HEK293 (cell line): Measurements from ENCODE around the gene ZNF783.
"Not testable (repeated sequence)": the region's sequence is repeated elsewhere in the genome, so short reads cannot be mapped to it uniquely, and the experiment has no call there.

Experiments used
- CTCF ChIA-PET: fragments of 350-600 bp; formaldehyde crosslinking; extraction: SDS; loops from one replicate; lab custom pipeline; 2021; ENCODE audit warnings: antibody characterized with exemption; lab: Yijun Ruan, JAX
- POLR2A ChIA-PET: fragments of 300-600 bp; formaldehyde crosslinking; extraction: SDS; loops from one replicate; lab custom pipeline; 2020; ENCODE audit warnings: antibody characterized with exemption, inconsistent platforms; lab: Yijun Ruan, JAX
- H3K27ac ChIP-seq: fragments of 200-500 bp; sonication (Bioruptor generic); 2 replicates; pipeline ENCODE4 v1.5.1; 2014; ENCODE audit warnings: low read depth, low read length, control low read depth, inconsistent platforms; ENCODE audit errors: extremely low read depth
- H3K36me3 ChIP-seq, 2 experiments: fragments of 200-500 bp in 1 of 2; sonication (Bioruptor generic) in 1 of 2; 1 replicate in 1 of 2; 2 replicates in 1 of 2; pipeline ENCODE4 v1.5.1; 2014 to 2017; ENCODE audit warnings: inconsistent platforms in 2 of 2, low read length in 2 of 2; ENCODE audit not compliant: control insufficient read depth in 2 of 2, insufficient read depth in 1 of 2
- H3K4me1 ChIP-seq: fragments of 200-500 bp; sonication (Bioruptor generic); 2 replicates; pipeline ENCODE4 v1.5.1; 2014; ENCODE audit warnings: mild to moderate bottlenecking, low read length, inconsistent platforms; ENCODE audit not compliant: control insufficient read depth, insufficient read depth
- H3K4me3 ChIP-seq: 2 replicates; pipeline ENCODE4 v1.5.1; 2011; ENCODE audit warnings: low read depth, mild to moderate bottlenecking, control low read depth, low read length, moderate library complexity
- H3K9me3 ChIP-seq: fragments of 200-500 bp; sonication (Bioruptor generic); 2 replicates; pipeline ENCODE4 v1.5.1; 2014; ENCODE audit warnings: low read depth, low read length, inconsistent platforms; ENCODE audit not compliant: control insufficient read depth, insufficient read depth
- BCL11B ChIP-seq: fragments of 450-650 bp; formaldehyde crosslinking; IDR thresholded peaks from 2 replicates; pipeline ENCODE4 v1.5.1; 2016; ENCODE audit warnings: low read depth, missing biosample characterization, missing genetic modification characterization
- FEZF1 ChIP-seq: fragments of 450-650 bp; formaldehyde crosslinking; IDR thresholded peaks from 2 replicates; pipeline ENCODE4 v1.5.1; 2016; ENCODE audit warnings: missing biosample characterization, missing genetic modification characterization
- GLI4 ChIP-seq: fragments of 450-650 bp; formaldehyde crosslinking; IDR thresholded peaks from 2 replicates; pipeline ENCODE4 v1.5.1; 2016; ENCODE audit warnings: missing biosample characterization, missing genetic modification characterization
- GLIS2 ChIP-seq: fragments of 450-650 bp; formaldehyde crosslinking; IDR thresholded peaks from 2 replicates; pipeline ENCODE4 v1.5.1; 2016; ENCODE audit warnings: missing biosample characterization, missing genetic modification characterization
- HOXD13 ChIP-seq: sonication (generic); formaldehyde crosslinking; IDR thresholded peaks from 2 replicates; pipeline ENCODE4 v1.8.0; 2022; ENCODE audit warnings: missing genetic modification reagents, borderline replicate concordance
- MZF1 ChIP-seq: fragments of 450-650 bp; formaldehyde crosslinking; IDR thresholded peaks from 2 replicates; pipeline ENCODE4 v1.5.1; 2017; ENCODE audit warnings: missing biosample characterization, missing genetic modification characterization, borderline replicate concordance
- PBX3 ChIP-seq: sonication (generic); formaldehyde crosslinking; IDR thresholded peaks from 2 replicates; pipeline ENCODE4 v1.8.1; 2022; ENCODE audit warnings: mild to moderate bottlenecking, moderate library complexity, missing genetic modification reagents
- SCRT2 ChIP-seq: fragments of 450-650 bp; formaldehyde crosslinking; IDR thresholded peaks from 2 replicates; pipeline ENCODE4 v1.5.1; 2016; ENCODE audit warnings: missing biosample characterization, missing genetic modification characterization
- SP3 ChIP-seq: fragments of 450-650 bp; formaldehyde crosslinking; IDR thresholded peaks from 2 replicates; pipeline ENCODE4 v1.5.1; 2016; ENCODE audit warnings: missing biosample characterization, missing genetic modification characterization
- ZBTB17 ChIP-seq: fragments of 450-650 bp; formaldehyde crosslinking; IDR thresholded peaks from 2 replicates; pipeline ENCODE4 v1.5.1; 2016; ENCODE audit warnings: missing biosample characterization, missing genetic modification characterization
- ZFHX2 ChIP-seq: fragments of 450-650 bp; formaldehyde crosslinking; conservative IDR thresholded peaks from 2 replicates; pipeline ENCODE4 v1.5.1; 2016; ENCODE audit warnings: missing biosample characterization, missing genetic modification characterization
- ZNF169 ChIP-seq: fragments of 450-650 bp; formaldehyde crosslinking; IDR thresholded peaks from 2 replicates; pipeline ENCODE4 v1.5.1; 2016; ENCODE audit warnings: missing biosample characterization, missing genetic modification characterization
- ZNF211 ChIP-seq: fragments of 450-650 bp; formaldehyde crosslinking; IDR thresholded peaks from 2 replicates; pipeline ENCODE4 v1.5.1; 2016; ENCODE audit warnings: low read depth, missing biosample characterization, missing genetic modification characterization
- ZNF23 ChIP-seq: fragments of 450-650 bp; formaldehyde crosslinking; IDR thresholded peaks from 2 replicates; pipeline ENCODE4 v1.5.1; 2016; ENCODE audit warnings: missing biosample characterization, missing genetic modification characterization, borderline replicate concordance
- ZNF302 ChIP-seq: fragments of 450-650 bp; formaldehyde crosslinking; IDR thresholded peaks from 2 replicates; pipeline ENCODE4 v1.5.1; 2016; ENCODE audit warnings: missing biosample characterization, missing genetic modification characterization, low read depth
- ZNF433 ChIP-seq: fragments of 450-650 bp; formaldehyde crosslinking; IDR thresholded peaks from 2 replicates; pipeline ENCODE4 v1.5.1; 2016; ENCODE audit warnings: missing biosample characterization, missing genetic modification characterization, low read depth
- ZNF473 ChIP-seq: fragments of 450-650 bp; formaldehyde crosslinking; IDR thresholded peaks from 2 replicates; pipeline ENCODE4 v1.5.1; 2017; ENCODE audit warnings: missing biosample characterization, missing genetic modification characterization
- ZNF544 ChIP-seq: fragments of 450-650 bp; formaldehyde crosslinking; IDR thresholded peaks from 2 replicates; pipeline ENCODE4 v1.5.0; 2017; ENCODE audit warnings: missing biosample characterization, missing genetic modification characterization
- ZNF549 ChIP-seq: fragments of 450-650 bp; IDR thresholded peaks from 2 replicates; pipeline ENCODE4 v1.5.1; 2018; ENCODE audit warnings: missing biosample characterization, missing genetic modification characterization, mild to moderate bottlenecking, inconsistent platforms, moderate library complexity
- ZNF654 ChIP-seq: fragments of 450-650 bp; formaldehyde crosslinking; IDR thresholded peaks from 2 replicates; pipeline ENCODE4 v1.5.1; 2016; ENCODE audit warnings: low read depth, missing biosample characterization, missing genetic modification characterization
- ZNF76 ChIP-seq: fragments of 450-650 bp; formaldehyde crosslinking; IDR thresholded peaks from 2 replicates; pipeline ENCODE4; 2016; ENCODE audit warnings: low read depth, missing biosample characterization, missing genetic modification characterization, borderline replicate concordance
- ZNF777 ChIP-seq: fragments of 450-650 bp; formaldehyde crosslinking; IDR thresholded peaks from 2 replicates; pipeline ENCODE4 v1.5.1; 2017; ENCODE audit warnings: missing biosample characterization, missing genetic modification characterization, borderline replicate concordance
- ZNF791 ChIP-seq: fragments of 450-650 bp; formaldehyde crosslinking; IDR thresholded peaks from 2 replicates; pipeline ENCODE4 v1.5.1; 2016; ENCODE audit warnings: missing biosample characterization, missing genetic modification characterization
- ZNF843 ChIP-seq: fragments of 450-650 bp; formaldehyde crosslinking; IDR thresholded peaks from 2 replicates; pipeline ENCODE4 v1.5.1; 2016; ENCODE audit warnings: missing biosample characterization, missing genetic modification characterization
- TF ChIP-seq, protein P1 (sequence below): fragments of 450-650 bp; formaldehyde crosslinking; IDR thresholded peaks from 2 replicates; pipeline ENCODE4 v1.5.1; 2016; ENCODE audit warnings: missing biosample characterization, missing genetic modification characterization
- TF ChIP-seq, protein P2 (sequence below): fragments of 450-650 bp; IDR thresholded peaks from 2 replicates; pipeline ENCODE4 v1.5.1; 2018; ENCODE audit warnings: missing biosample characterization, mild to moderate bottlenecking, missing genetic modification characterization
- TF ChIP-seq, protein P3 (sequence below): fragments of 450-650 bp; formaldehyde crosslinking; IDR thresholded peaks from 2 replicates; pipeline ENCODE4 v1.5.1; 2017; ENCODE audit warnings: missing biosample characterization, missing genetic modification characterization

The ZNF783 gene

GRCh38 chr7:149266451-149266850 is 4.5 kb downstream of the ZNF783 start:
- Histone ChIP-seq H3K27ac (no peak overlapping the region), H3K9me3 (no peaks in the 10 kb centered on the region), H3K4me3 (no peak overlapping the region), H3K36me3 (peaks cover 0 to 47% of the 10 kb centered on the region in 2 experiments; a peak in 2 of 3 replicates), H3K4me1 (no peaks in the 10 kb centered on the region)
- ChIA-PET CTCF (interaction anchor here (1.1 kb wide), 1 partner anchor 120 kb away, joined by 5 read pairs; no protein-coding TSS in a partner anchor), POLR2A (interaction anchor here (0.6 to 1.5 kb wide), 2 partner anchors 19 kb away, joined by 3 read pairs; no protein-coding TSS in a partner anchor)
- TF ChIP-seq GLIS2 (tag by site-specific recombination): no peak
- no peak for TF ChIP-seq ZNF791 (tag by site-specific recombination)
- TF ChIP-seq ZNF211 (tag by site-specific recombination): no peak
- TF ChIP-seq MZF1: no peak
- TF ChIP-seq ZFHX2 (tag by site-specific recombination): no peak
- no peak for TF ChIP-seq PBX3 (CRISPR knock-in tag)
- no peak for TF ChIP-seq ZNF654 (tag by site-specific recombination)
- TF ChIP-seq ZNF843 (tag by site-specific recombination): no peak
- TF ChIP-seq ZNF76 (tag by site-specific recombination): no peak
- TF ChIP-seq, protein P1, sequence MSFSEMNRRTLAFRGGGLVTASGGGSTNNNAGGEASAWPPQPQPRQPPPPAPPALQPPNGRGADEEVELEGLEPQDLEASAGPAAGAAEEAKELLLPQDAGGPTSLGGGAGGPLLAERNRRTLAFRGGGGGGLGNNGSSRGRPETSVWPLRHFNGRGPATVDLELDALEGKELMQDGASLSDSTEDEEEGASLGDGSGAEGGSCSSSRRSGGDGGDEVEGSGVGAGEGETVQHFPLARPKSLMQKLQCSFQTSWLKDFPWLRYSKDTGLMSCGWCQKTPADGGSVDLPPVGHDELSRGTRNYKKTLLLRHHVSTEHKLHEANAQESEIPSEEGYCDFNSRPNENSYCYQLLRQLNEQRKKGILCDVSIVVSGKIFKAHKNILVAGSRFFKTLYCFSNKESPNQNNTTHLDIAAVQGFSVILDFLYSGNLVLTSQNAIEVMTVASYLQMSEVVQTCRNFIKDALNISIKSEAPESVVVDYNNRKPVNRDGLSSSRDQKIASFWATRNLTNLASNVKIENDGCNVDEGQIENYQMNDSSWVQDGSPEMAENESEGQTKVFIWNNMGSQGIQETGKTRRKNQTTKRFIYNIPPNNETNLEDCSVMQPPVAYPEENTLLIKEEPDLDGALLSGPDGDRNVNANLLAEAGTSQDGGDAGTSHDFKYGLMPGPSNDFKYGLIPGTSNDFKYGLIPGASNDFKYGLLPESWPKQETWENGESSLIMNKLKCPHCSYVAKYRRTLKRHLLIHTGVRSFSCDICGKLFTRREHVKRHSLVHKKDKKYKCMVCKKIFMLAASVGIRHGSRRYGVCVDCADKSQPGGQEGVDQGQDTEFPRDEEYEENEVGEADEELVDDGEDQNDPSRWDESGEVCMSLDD (tag by site-specific recombination): no peak
- TF ChIP-seq ZNF169 (tag by site-specific recombination): no peak
- no peak for TF ChIP-seq ZNF23
- no peak for TF ChIP-seq ZNF777 (tag by site-specific recombination)
- no peak for TF ChIP-seq BCL11B
- no peak for TF ChIP-seq GLI4 (tag by site-specific recombination)
- no peak for TF ChIP-seq ZNF544 (tag by site-specific recombination)
- TF ChIP-seq, protein P2, sequence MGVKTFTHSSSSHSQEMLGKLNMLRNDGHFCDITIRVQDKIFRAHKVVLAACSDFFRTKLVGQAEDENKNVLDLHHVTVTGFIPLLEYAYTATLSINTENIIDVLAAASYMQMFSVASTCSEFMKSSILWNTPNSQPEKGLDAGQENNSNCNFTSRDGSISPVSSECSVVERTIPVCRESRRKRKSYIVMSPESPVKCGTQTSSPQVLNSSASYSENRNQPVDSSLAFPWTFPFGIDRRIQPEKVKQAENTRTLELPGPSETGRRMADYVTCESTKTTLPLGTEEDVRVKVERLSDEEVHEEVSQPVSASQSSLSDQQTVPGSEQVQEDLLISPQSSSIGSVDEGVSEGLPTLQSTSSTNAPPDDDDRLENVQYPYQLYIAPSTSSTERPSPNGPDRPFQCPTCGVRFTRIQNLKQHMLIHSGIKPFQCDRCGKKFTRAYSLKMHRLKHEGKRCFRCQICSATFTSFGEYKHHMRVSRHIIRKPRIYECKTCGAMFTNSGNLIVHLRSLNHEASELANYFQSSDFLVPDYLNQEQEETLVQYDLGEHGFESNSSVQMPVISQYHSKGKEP (tag by site-specific recombination): no peak

DNA sequence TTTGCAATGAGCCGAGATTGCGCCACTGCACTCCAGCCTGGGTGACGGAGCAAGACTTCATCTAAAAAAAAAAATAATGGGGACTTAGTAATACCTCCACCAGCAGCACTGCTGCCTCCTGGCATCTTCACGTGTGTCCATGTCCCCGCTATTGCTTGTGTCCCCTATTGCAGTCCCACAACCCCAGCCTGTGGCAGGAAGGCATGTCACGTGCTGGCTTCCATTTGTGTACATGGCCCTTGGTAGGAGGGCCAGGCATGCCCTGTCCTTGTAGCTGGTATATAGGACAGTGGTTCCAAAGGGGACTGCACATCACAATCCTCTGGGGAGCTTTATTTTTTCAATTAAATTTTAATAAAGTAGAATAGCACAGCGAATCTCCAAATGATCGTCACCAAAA is 5.7 kb downstream of the ZNF783 start:
- peaks cover 0 to 55% of the 10 kb centered on the region in 2 experiments; a peak in 2 of 3 replicates for H3K36me3 ChIP-seq
- ChIA-PET POLR2A (no interaction called here), CTCF (interaction anchor here (0.7 kb wide), 1 partner anchor 17 kb away, joined by 3 read pairs; no protein-coding TSS in a partner anchor)
- H3K4me3 ChIP-seq: no peak overlapping the region
- H3K27ac ChIP-seq: no peak overlapping the region
- H3K4me1 ChIP-seq: no peaks in the 10 kb centered on the region
- no peaks in the 10 kb centered on the region for H3K9me3 ChIP-seq
- TF ChIP-seq ZNF473 (tag by site-specific recombination): no peak
- no peak for TF ChIP-seq ZNF433 (tag by site-specific recombination)
- TF ChIP-seq, protein P3, sequence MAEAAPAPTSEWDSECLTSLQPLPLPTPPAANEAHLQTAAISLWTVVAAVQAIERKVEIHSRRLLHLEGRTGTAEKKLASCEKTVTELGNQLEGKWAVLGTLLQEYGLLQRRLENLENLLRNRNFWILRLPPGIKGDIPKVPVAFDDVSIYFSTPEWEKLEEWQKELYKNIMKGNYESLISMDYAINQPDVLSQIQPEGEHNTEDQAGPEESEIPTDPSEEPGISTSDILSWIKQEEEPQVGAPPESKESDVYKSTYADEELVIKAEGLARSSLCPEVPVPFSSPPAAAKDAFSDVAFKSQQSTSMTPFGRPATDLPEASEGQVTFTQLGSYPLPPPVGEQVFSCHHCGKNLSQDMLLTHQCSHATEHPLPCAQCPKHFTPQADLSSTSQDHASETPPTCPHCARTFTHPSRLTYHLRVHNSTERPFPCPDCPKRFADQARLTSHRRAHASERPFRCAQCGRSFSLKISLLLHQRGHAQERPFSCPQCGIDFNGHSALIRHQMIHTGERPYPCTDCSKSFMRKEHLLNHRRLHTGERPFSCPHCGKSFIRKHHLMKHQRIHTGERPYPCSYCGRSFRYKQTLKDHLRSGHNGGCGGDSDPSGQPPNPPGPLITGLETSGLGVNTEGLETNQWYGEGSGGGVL: no peak
- no peak for TF ChIP-seq SP3
- TF ChIP-seq ZNF549 (tag by site-specific recombination): no peak
- no peak for TF ChIP-seq ZNF302 (tag by site-specific recombination)
- TF ChIP-seq FEZF1: no peak
- no peak for TF ChIP-seq HOXD13 (CRISPR knock-in tag)
- no peak for TF ChIP-seq ZBTB17
- TF ChIP-seq SCRT2 (tag by site-specific recombination): no peak

DNA sequence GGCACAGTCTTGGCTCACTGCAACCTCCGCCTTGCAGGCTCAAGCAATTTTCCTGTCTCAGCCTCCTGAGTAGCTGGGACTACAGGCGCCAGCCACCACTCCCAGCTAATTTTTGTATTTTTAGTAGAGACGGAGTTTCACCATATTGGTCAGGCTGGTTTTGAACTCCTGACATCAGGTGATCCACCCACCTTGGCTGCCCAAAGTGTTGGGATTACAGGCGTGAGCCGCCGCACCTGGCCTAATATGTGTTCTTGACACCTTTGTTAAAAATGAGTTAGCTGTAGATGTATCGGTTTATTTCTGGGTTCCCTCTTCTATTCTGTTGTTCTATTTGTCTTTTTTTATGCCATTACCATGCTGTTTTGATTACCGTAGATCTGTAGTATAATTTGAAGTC is 12.4 kb downstream of the ZNF783 start:
- H3K27ac ChIP-seq, H3K9me3 ChIP-seq, H3K4me3 ChIP-seq, POLR2A ChIA-PET, H3K4me1 ChIP-seq: not testable (repeated sequence)
- CTCF ChIA-PET: interaction anchor here (1.0 kb wide), 1 partner anchor 12 kb away, joined by 3 read pairs; the partner anchor contains the start of gene ZNF783
- peaks cover 9 to 52% of the 10 kb centered on the region in 2 experiments; a peak in 2 of 3 replicates for H3K36me3 ChIP-seq
